Panc1 (cell line): ENCODE data around the gene MSX1. TPM values are rescaled to one million over a fixed set of nuclear protein-coding genes. Genes with fewer than 3 reads are reported as not detected.

Experiments used
- ATAC-seq: fragments of 200-7000 bp; cut with Tn5 transposase; 2 replicates; pipeline ENCODE4 v1.9.1; 2020; ENCODE audit warnings: mild to moderate bottlenecking, moderate library complexity
- BruUV-seq: library from RNA; stranded (reverse); fragments of 400-500 nt; replicated peaks from 2 replicates; lab custom pipeline; 2021; lab: Mats Ljungman, UMichigan
- CTCF ChIA-PET: fragments of 300-600 bp; sonication (Branson Sonifier 250); formaldehyde crosslinking; loops from one replicate; lab custom pipeline; 2022; ENCODE audit warnings: antibody characterized with exemption; lab: Charles Lee
- POLR2A ChIA-PET: fragments of 300-600 bp; sonication (Branson Sonifier 250); formaldehyde crosslinking; loops from one replicate; lab custom pipeline; 2022; ENCODE audit warnings: antibody characterized with exemption; lab: Charles Lee
- DNase-seq: peaks from one replicate; pipeline ENCODE4 v3.0.0-alpha.2; 2010; ENCODE audit warnings: low read depth, low spot score
- H3K27ac ChIP-seq: 2 replicates; pipeline ENCODE4 v1.5.1; 2011; ENCODE audit warnings: mild to moderate bottlenecking, low read length, inconsistent platforms
- H3K27me3 ChIP-seq: fragments of 200-500 bp; sonication (Bioruptor generic); 2 replicates; pipeline ENCODE4 v1.6.0; 2014; ENCODE audit warnings: low read length, inconsistent platforms; ENCODE audit not compliant: control insufficient read depth, insufficient read depth
- H3K36me3 ChIP-seq: fragments of 200-500 bp; sonication (Bioruptor generic); 2 replicates; pipeline ENCODE4 v1.5.1; 2014; ENCODE audit warnings: inconsistent platforms, mild to moderate bottlenecking, low read length, moderate library complexity; ENCODE audit not compliant: control insufficient read depth, insufficient read depth
- H3K4me1 ChIP-seq: 2 replicates; pipeline ENCODE4 v1.5.1; 2011; ENCODE audit warnings: inconsistent platforms, mild to moderate bottlenecking, low read length, moderate library complexity; ENCODE audit not compliant: control insufficient read depth, insufficient read depth
- H3K4me3 ChIP-seq, 2 experiments: 2 replicates each; pipeline ENCODE4 v1.5.1; 2011 to 2012; ENCODE audit warnings: low read depth in 2 of 2, low read length in 2 of 2, mild to moderate bottlenecking in 2 of 2, inconsistent platforms in 1 of 2, moderate library complexity in 1 of 2
- H3K9me3 ChIP-seq: fragments of 200-500 bp; sonication (Bioruptor generic); 2 replicates; pipeline ENCODE4 v1.5.1; 2014; ENCODE audit warnings: low read depth, mild to moderate bottlenecking, inconsistent platforms, low read length, moderate library complexity; ENCODE audit not compliant: control insufficient read depth, insufficient read depth
- CTCF ChIP-seq: fragments of 450-650 bp; IDR thresholded peaks from 2 replicates; pipeline ENCODE4 v1.5.1; 2017; ENCODE audit warnings: mild to moderate bottlenecking
- POLR2AphosphoS5 ChIP-seq: IDR thresholded peaks from 2 replicates; pipeline ENCODE4 v1.6.1; 2012; ENCODE audit warnings: mild to moderate bottlenecking, low read depth, low read length, moderate library complexity
- REST ChIP-seq, 2 experiments: IDR thresholded peaks; 2 replicates each; pipeline ENCODE4 v1.6.1; 2011 to 2012; ENCODE audit warnings: low read depth in 2 of 2, control low read depth in 1 of 2, low read length in 1 of 2, mild to moderate bottlenecking in 1 of 2, moderate library complexity in 1 of 2; ENCODE audit not compliant: insufficient read depth in 1 of 2
- SIN3A ChIP-seq: IDR thresholded peaks from 2 replicates; pipeline ENCODE4 v1.6.1; 2012; ENCODE audit warnings: low read depth, mild to moderate bottlenecking, low read length, moderate library complexity, borderline replicate concordance; ENCODE audit not compliant: insufficient read depth
- TCF7L2 ChIP-seq: IDR thresholded peaks from 2 replicates; pipeline ENCODE4 v1.6.1; 2011; ENCODE audit warnings: mild to moderate bottlenecking, low read depth, low read length, inconsistent platforms
- in situ Hi-C: cut with HindIII; loops from 2 replicates; pipeline ENCODE4 v1.10.0; 2016; ENCODE audit warnings: low sequenced_read_pairs, low pct_unique_long_range_greater_than_20kb
- intact Hi-C: fragments of 100-400 bp; cut with micrococcal nuclease; formaldehyde crosslinking; loops from one replicate; pipeline ENCODE4 v1.10.0; 2022; ENCODE audit not compliant: unreplicated experiment
- total RNA-seq: library from RNA; stranded (reverse); gene quantifications from one replicate; pipeline ENCODE4 v1.2.1, GENCODE V29; 2021; ENCODE audit not compliant: unreplicated experiment

Gene MSX1
- total RNA-seq, 1 experiment from 2014 or later: 3.4 TPM

- H3K36me3 ChIP-seq: no peaks in the 10 kb centered on the region
- no peaks in the 10 kb centered on the region for H3K9me3 ChIP-seq
- no peak for TF ChIP-seq POLR2AphosphoS5
- TF ChIP-seq CTCF: no peak
- TF ChIP-seq SIN3A: no peak
- TF ChIP-seq TCF7L2: no peak
- no peak for TF ChIP-seq REST (IDR thresholded peaks at IDR 0.05; ENCODE audit: insufficient read depth in 1 of 2, low read depth in 2 of 2, low read length in 1 of 2)
- peaks cover 4% of the 10 kb centered on the region; the same call in 1 of the 2 replicates for H3K27me3 ChIP-seq
- H3K27ac ChIP-seq: no peak overlapping the region
- ATAC-seq (no peak), DNase-seq (no peak)
- no TSS peak for BruUV-seq
- intact Hi-C loops: loop anchor here (10.0 kb wide), 1 partner anchor 198 kb away; no protein-coding TSS in a partner anchor
- in situ Hi-C loops: no loop called here
- H3K4me1 ChIP-seq: no peaks in the 10 kb centered on the region
- H3K4me3 ChIP-seq: no peak overlapping the region
- POLR2A ChIA-PET: no interaction called here
- CTCF ChIA-PET: no interaction called here
Measured at GRCh38 chr4:4872314-4872903, 12.9 kb downstream of the MSX1 start.

DNA sequence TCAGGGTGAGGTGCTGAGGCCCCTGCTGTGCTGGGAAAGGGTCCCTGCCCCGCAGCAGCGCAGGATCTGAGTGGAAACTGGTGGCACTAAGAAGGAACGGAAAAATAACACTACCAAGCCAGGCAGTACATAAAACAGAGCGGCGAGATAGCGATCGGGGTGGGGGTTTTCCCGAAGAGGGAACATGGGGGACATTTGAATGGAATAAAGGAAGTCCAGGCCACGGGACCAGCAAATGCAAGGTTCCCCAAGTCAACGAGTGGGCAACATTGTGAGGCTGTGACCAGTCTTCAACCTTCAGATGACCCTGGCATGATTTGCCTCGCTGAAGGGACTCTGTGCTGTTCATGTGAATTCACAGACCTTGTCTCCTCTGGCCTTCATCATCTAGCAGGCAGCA, 13.7 kb downstream of the MSX1 start:
- no peaks in the 10 kb centered on the region for H3K9me3 ChIP-seq
- H3K27ac ChIP-seq: no peak overlapping the region
- no peaks in the 10 kb centered on the region for H3K4me1 ChIP-seq
- BruUV-seq: no TSS peak
- in situ Hi-C loops (no loop called here), intact Hi-C loops (loop anchor here (10.0 kb wide), 1 partner anchor 198 kb away; no protein-coding TSS in a partner anchor)
- H3K4me3 ChIP-seq: no peak overlapping the region
- ATAC-seq: no peak
- no peak for TF ChIP-seq CTCF
- TF ChIP-seq TCF7L2: no peak
- TF ChIP-seq POLR2AphosphoS5: no peak
- TF ChIP-seq SIN3A: no peak
- no peak for TF ChIP-seq REST (IDR thresholded peaks at IDR 0.05; ENCODE audit: insufficient read depth in 1 of 2, low read depth in 2 of 2, low read length in 1 of 2)
- H3K36me3 ChIP-seq: no peaks in the 10 kb centered on the region
- peaks cover 4% of the 10 kb centered on the region; the same call in 1 of the 2 replicates for H3K27me3 ChIP-seq
- POLR2A ChIA-PET: no interaction called here
- DNase-seq: no peak
- CTCF ChIA-PET: no interaction called here
